ENCODE data around the gene AP3S1. TPM values are rescaled to one million over a fixed set of nuclear protein-coding genes. Genes with fewer than 3 reads are reported as not detected.

Gene AP3S1
- total and polyA plus RNA-seq, 8 donors, result 6.4 to 107 (median 57.3) TPM

DNA sequence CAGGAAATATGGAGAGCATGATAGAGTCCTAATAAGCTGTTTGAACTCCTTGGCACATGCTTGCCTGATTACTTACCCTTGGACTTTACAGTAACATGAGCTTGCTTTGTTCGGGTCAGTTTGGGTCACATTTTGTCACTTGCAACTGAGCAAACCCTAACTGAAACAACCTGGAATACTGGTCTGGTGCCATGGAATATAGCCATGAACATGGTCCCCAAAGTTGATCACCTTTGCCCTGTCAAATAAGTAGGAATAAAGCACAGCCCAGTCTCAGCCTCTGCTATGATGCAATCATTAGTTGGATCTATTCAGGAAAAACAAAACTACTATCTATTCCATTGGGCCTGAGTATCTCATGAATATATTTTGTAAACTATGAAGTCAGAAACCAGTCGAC lies 43.5 kb upstream of the AP3S1 start:
- Histone ChIP-seq H3K4me3 (no peak overlapping the region), H3K27me3 (no peaks in the 10 kb centered on the region), H3K9me3 (no peaks in the 10 kb centered on the region), H3K27ac (no peak overlapping the region), H3K36me3 (no peaks in the 10 kb centered on the region), H3K4me1 (peaks cover 0 to 7% (median 0%) of the 10 kb centered on the region in 4 donors)
- no peak for TF ChIP-seq POLR2AphosphoS5 (IDR thresholded peaks at IDR 0.05)
- no peak for TF ChIP-seq POLR2A (IDR thresholded peaks at IDR 0.05)
- TF ChIP-seq, protein P1, sequence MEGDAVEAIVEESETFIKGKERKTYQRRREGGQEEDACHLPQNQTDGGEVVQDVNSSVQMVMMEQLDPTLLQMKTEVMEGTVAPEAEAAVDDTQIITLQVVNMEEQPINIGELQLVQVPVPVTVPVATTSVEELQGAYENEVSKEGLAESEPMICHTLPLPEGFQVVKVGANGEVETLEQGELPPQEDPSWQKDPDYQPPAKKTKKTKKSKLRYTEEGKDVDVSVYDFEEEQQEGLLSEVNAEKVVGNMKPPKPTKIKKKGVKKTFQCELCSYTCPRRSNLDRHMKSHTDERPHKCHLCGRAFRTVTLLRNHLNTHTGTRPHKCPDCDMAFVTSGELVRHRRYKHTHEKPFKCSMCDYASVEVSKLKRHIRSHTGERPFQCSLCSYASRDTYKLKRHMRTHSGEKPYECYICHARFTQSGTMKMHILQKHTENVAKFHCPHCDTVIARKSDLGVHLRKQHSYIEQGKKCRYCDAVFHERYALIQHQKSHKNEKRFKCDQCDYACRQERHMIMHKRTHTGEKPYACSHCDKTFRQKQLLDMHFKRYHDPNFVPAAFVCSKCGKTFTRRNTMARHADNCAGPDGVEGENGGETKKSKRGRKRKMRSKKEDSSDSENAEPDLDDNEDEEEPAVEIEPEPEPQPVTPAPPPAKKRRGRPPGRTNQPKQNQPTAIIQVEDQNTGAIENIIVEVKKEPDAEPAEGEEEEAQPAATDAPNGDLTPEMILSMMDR (IDR thresholded peaks at IDR 0.05), result no peak
- no peak for TF ChIP-seq EP300 (IDR thresholded peaks at IDR 0.05)
- DNase-seq, result no peak
- intact Hi-C loops (cut with DNase I; ENCODE audit: low total_unique reads), result no loop called here
- WGBS, 5 donors, result 24 to 54% (median 32%) methylated on average over 2 of the region's 2 CpGs

DNA sequence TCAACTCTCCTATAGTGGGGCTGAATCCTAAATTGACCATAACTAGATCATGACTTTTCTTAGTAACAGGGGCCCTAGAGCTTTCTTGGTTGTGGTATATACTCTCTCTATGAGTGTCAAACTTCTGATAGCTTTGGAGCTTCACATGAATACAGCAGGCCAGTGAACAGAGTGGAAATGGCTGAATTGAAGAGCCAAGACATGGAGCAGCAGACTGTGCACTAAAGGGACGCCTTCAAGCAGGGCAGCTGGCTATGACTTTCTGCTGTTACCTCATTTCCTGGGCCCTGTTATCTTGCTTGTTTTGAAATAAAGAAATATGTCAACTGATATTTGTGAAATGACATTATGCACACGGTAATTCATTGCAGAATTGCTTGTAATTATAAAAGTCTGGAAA lies 41.6 kb upstream of the AP3S1 start:
- Histone ChIP-seq H3K9me3 (no peaks in the 10 kb centered on the region), H3K4me3 (no peak overlapping the region), H3K27ac (no peak overlapping the region), H3K27me3 (no peaks in the 10 kb centered on the region), H3K4me1 (peaks cover 0 to 7% (median 0%) of the 10 kb centered on the region in 4 donors), H3K36me3 (no peaks in the 10 kb centered on the region)
- TF ChIP-seq, protein P1 (IDR thresholded peaks at IDR 0.05), result no peak
- no peak for DNase-seq
- intact Hi-C loops (cut with DNase I; ENCODE audit: low total_unique reads), result loop anchor here (10.0 kb wide), 1 partner anchor 135 kb away; no protein-coding TSS in a partner anchor
- WGBS, 5 donors, result 83 to 89% (median 85%) methylated on average over 2 of the region's 2 CpGs

DNA sequence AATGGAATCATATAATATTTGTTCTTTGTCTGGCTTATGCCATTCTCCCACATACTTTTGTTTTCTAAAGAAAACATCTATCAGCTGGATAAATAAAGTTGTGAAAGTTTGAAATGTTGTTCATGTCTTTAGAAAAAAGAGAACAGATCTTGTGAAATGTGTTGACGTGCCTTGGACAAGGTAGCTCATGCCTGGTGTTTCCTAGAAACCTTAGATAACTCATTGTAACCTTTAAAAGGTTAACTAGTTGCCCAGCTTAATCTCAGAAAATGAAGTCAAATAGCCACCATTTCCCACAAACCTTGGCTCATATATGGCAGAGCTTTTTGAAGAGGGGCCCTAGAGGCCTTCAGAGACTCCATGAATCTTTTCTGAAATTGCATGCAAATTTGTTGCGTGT lies 40.6 kb upstream of the AP3S1 start:
- intact Hi-C loops (cut with DNase I; ENCODE audit: low total_unique reads), result loop anchor here (10.0 kb wide), 1 partner anchor 136 kb away; no protein-coding TSS in a partner anchor
- TF ChIP-seq, protein P1 (IDR thresholded peaks at IDR 0.05), result no peak
- TF ChIP-seq EP300 (IDR thresholded peaks at IDR 0.05) (no peak), POLR2AphosphoS5 (IDR thresholded peaks at IDR 0.05) (no peak), POLR2A (IDR thresholded peaks at IDR 0.05) (no peak)
- Histone ChIP-seq H3K27me3 (no peaks in the 10 kb centered on the region), H3K4me3 (no peak overlapping the region), H3K4me1 (peaks cover 0 to 7% (median 0%) of the 10 kb centered on the region in 4 donors), H3K27ac (no peak overlapping the region), H3K36me3 (no peaks in the 10 kb centered on the region), H3K9me3 (no peaks in the 10 kb centered on the region)
- 81 to 89% (median 85%) methylated on average over 2 of the region's 2 CpGs for WGBS, 5 donors
- DNase-seq, result no peak

DNA sequence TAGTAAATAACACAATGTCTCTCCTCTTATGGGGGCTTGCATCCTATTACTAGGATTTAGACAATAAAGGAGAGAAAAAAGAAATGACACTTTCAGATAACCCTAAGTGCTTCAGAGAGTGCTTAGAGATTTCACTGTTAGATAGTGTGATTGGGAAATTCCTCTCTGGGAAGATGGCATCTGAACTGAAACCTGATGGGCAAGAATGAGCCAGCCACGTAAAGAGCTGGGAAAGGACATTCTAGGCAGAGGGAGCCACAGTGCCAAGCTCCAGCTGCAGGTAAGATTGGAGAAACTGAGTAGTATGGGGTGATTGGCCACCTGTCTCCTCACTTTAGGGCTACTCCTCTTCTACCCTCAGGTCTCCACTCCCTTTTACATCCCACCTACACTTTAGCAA lies 39.8 kb upstream of the AP3S1 start:
- TF ChIP-seq EP300 (IDR thresholded peaks at IDR 0.05) (no peak), POLR2AphosphoS5 (IDR thresholded peaks at IDR 0.05) (no peak), POLR2A (IDR thresholded peaks at IDR 0.05) (no peak)
- TF ChIP-seq, protein P1 (IDR thresholded peaks at IDR 0.05), result no peak
- DNase-seq, result no peak
- H3K9me3 ChIP-seq, result no peaks in the 10 kb centered on the region
- peaks cover 0 to 7% (median 0%) of the 10 kb centered on the region in 4 donors for H3K4me1 ChIP-seq
- H3K36me3 ChIP-seq, result no peaks in the 10 kb centered on the region
- H3K27ac ChIP-seq, result no peak overlapping the region
- WGBS, 5 donors, result 31 to 81% (median 61%) methylated on average over 1 of the region's 1 CpG
- H3K27me3 ChIP-seq, result no peaks in the 10 kb centered on the region
- intact Hi-C loops (cut with DNase I; ENCODE audit: low total_unique reads), result loop anchor here (10.0 kb wide), 1 partner anchor 137 kb away; no protein-coding TSS in a partner anchor
- H3K4me3 ChIP-seq, result no peak overlapping the region

Data from stomach (tissue), 9 donors.